Superior temporal gyrus (tissue), 1 donor: ENCODE results near the gene MRGPRE.

ENCODE experiments used
- DNase-seq: peaks from one replicate; pipeline ENCODE4 v3.0.0-alpha.2; 2016; ENCODE audit errors: extremely low spot score

Gene MRGPRE

GRCh38 chr11:3213659-3214419, 18.4 kb downstream of the MRGPRE start:
- DNase-seq = no peak

- no peak for DNase-seq
These were observed 23.9 kb downstream of the MRGPRE start for GRCh38 chr11:3208272-3208671.

GRCh38 chr11:3207526-3208189, 24.6 kb downstream of the MRGPRE start:
- DNase-seq = no peak

- no peak for DNase-seq
These were observed 25.4 kb downstream of the MRGPRE start for GRCh38 chr11:3206922-3207204.

GRCh38 chr11:3206156-3206921, 25.9 kb downstream of the MRGPRE start:
- DNase-seq = no peak

GRCh38 chr11:3205261-3206155, 26.7 kb downstream of the MRGPRE start:
- no peak for DNase-seq

- no peak for DNase-seq
These were observed 27.8 kb downstream of the MRGPRE start for GRCh38 chr11:3204141-3205015.

- no peak for DNase-seq
These were observed 28.8 kb downstream of the MRGPRE start for GRCh38 chr11:3203221-3204043.

GRCh38 chr11:3202759-3203158, 29.5 kb downstream of the MRGPRE start:
- DNase-seq = no peak

GRCh38 chr11:3202305-3202704, 29.9 kb downstream of the MRGPRE start:
- no peak for DNase-seq

- DNase-seq = no peak
These were observed 30.5 kb downstream of the MRGPRE start for GRCh38 chr11:3201677-3202181.

GRCh38 chr11:3201112-3201581, 31.1 kb downstream of the MRGPRE start:
- no peak for DNase-seq

- no peak for DNase-seq
These were observed 31.7 kb downstream of the MRGPRE start for GRCh38 chr11:3200388-3201111.

- DNase-seq = no peak
These were observed 32.5 kb downstream of the MRGPRE start for GRCh38 chr11:3199537-3200295.

- no peak for DNase-seq
These were observed 33.4 kb downstream of the MRGPRE start for GRCh38 chr11:3198815-3199214.

GRCh38 chr11:3197878-3198528, 34.2 kb downstream of the MRGPRE start:
- no peak for DNase-seq

GRCh38 chr11:3197044-3197695, 35.0 kb downstream of the MRGPRE start:
- no peak for DNase-seq
